SK-N-SH (cell line): ENCODE results near the gene CCL23. TPM values are rescaled to one million over a fixed set of nuclear protein-coding genes. Genes with fewer than 3 reads are reported as not detected.

ENCODE experiments used
- CTCF ChIA-PET: fragments of 300-600, 350-600 bp; formaldehyde crosslinking; extraction: SDS; loops from one replicate; lab custom pipeline; 2021; lab: Yijun Ruan, JAX
- POLR2A ChIA-PET: fragments of 350-600 bp; sonication (Branson Sonifier 250); formaldehyde crosslinking; extraction: SDS; loops from one replicate; lab custom pipeline; 2020; ENCODE audit warnings: antibody characterized with exemption, inconsistent platforms; lab: Yijun Ruan, JAX
- DNase-seq: peaks from one replicate; pipeline ENCODE4 v3.0.0; 2012
- H2AFZ ChIP-seq: fragments of 200-600 bp; sonication (generic); 2 replicates; pipeline ENCODE4 v1.8.1; 2016; ENCODE audit warnings: antibody characterized with exemption, mild to moderate bottlenecking, low read depth
- H3F3A ChIP-seq: fragments of 200-600 bp; sonication (generic); replicated peaks from 2 replicates; pipeline ENCODE3; 2016; ENCODE audit warnings: antibody characterized with exemption, mild to moderate bottlenecking; ENCODE audit not compliant: insufficient read depth
- H3K27ac ChIP-seq, 2 experiments: fragments of 200-500 bp in 1 of 2; fragments of 200-600 bp in 1 of 2; sonication (Bioruptor generic) in 1 of 2; sonication (generic), shearing (Covaris generic) in 1 of 2; 2 replicates each; pipeline versions ENCODE4 v1.5.1 to v1.6.1; 2014 to 2016; ENCODE audit warnings: low read depth in 2 of 2, inconsistent platforms in 1 of 2, low read length in 1 of 2, mild to moderate bottlenecking in 1 of 2, mixed read lengths in 1 of 2
- H3K27me3 ChIP-seq: fragments of 200-600 bp; sonication (generic), shearing (Covaris generic); 2 replicates; pipeline ENCODE4 v1.6.1; 2016; ENCODE audit warnings: mixed run types; ENCODE audit not compliant: insufficient read depth
- H3K36me3 ChIP-seq, 2 experiments: fragments of 200-500 bp in 1 of 2; fragments of 200-600 bp in 1 of 2; sonication (Bioruptor generic) in 1 of 2; sonication (generic) in 1 of 2; replicated peaks in 1 of 2; 2 replicates each; pipeline versions ENCODE3 to v1.5.1; 2014 to 2016; ENCODE audit warnings: low read length in 1 of 2, mild to moderate bottlenecking in 1 of 2; ENCODE audit not compliant: insufficient read depth in 2 of 2, control insufficient read depth in 1 of 2
- H3K4me1 ChIP-seq, 2 experiments: fragments of 200-500 bp in 1 of 2; fragments of 200-600 bp in 1 of 2; sonication (Bioruptor generic) in 1 of 2; sonication (generic), shearing (Covaris generic) in 1 of 2; 2 replicates each; pipeline versions ENCODE4 v1.5.1 to v1.6.1; 2014 to 2016; ENCODE audit warnings: low read depth in 1 of 2, low read length in 1 of 2, mixed run types in 1 of 2; ENCODE audit not compliant: insufficient read depth in 2 of 2, control insufficient read depth in 1 of 2
- H3K4me2 ChIP-seq: fragments of 200-600 bp; sonication (generic), shearing (Covaris generic); 2 replicates; pipeline ENCODE4 v1.6.1; 2017; ENCODE audit warnings: mixed run types
- H3K4me3 ChIP-seq, 2 experiments: fragments of 200-500 bp in 1 of 2; fragments of 200-600 bp in 1 of 2; sonication (Bioruptor generic) in 1 of 2; sonication (generic), shearing (Covaris generic) in 1 of 2; 2 replicates each; pipeline versions ENCODE4 v1.5.1 to v1.8.1; 2014 to 2016; ENCODE audit warnings: low read depth in 2 of 2, inconsistent platforms in 1 of 2, low read length in 1 of 2, mild to moderate bottlenecking in 1 of 2, mixed read lengths in 1 of 2, moderate library complexity in 1 of 2
- H3K79me2 ChIP-seq: fragments of 200-600 bp; sonication (generic); 2 replicates; pipeline ENCODE4 v1.8.1; 2017; ENCODE audit warnings: mild to moderate bottlenecking; ENCODE audit not compliant: insufficient read depth
- H3K9ac ChIP-seq: fragments of 200-600 bp; sonication (generic); 2 replicates; pipeline ENCODE4 v1.6.1; 2017; ENCODE audit warnings: mixed run types
- H3K9me2 ChIP-seq: fragments of 200-600 bp; sonication (generic); 2 replicates; pipeline ENCODE4 v1.6.1; 2017; ENCODE audit warnings: mixed run types
- H3K9me3 ChIP-seq: fragments of 200-600 bp; sonication (generic); 2 replicates; pipeline ENCODE4 v1.6.1; 2017; ENCODE audit warnings: mixed run types, mild to moderate bottlenecking, moderate library complexity
- H4K20me1 ChIP-seq: fragments of 200-600 bp; sonication (generic); 2 replicates; pipeline ENCODE4 v1.6.1; 2017; ENCODE audit warnings: mild to moderate bottlenecking, mixed run types; ENCODE audit not compliant: insufficient read depth
- EZH2phosphoT487 ChIP-seq: fragments of 200-600 bp; sonication (generic); IDR thresholded peaks from 2 replicates; pipeline ENCODE4 v1.6.1; 2017; ENCODE audit warnings: low read depth, mixed run types, mild to moderate bottlenecking, antibody characterized with exemption, moderate library complexity, borderline replicate concordance
- FOXJ3 ChIP-seq: sonication (generic); formaldehyde crosslinking; IDR thresholded peaks from 2 replicates; pipeline ENCODE4 v1.5.1; 2020; ENCODE audit warnings: mild to moderate bottlenecking, missing genetic modification reagents
- GABPA ChIP-seq: IDR thresholded peaks from 2 replicates; pipeline ENCODE4 v1.4.0; 2012; ENCODE audit warnings: low read depth, mild to moderate bottlenecking
- MEF2A ChIP-seq: IDR thresholded peaks from 2 replicates; pipeline ENCODE4 v1.4.0; 2012; ENCODE audit warnings: low read depth, borderline replicate concordance
- NRF1 ChIP-seq: IDR thresholded peaks from 2 replicates; pipeline ENCODE4 v1.6.1; 2012; ENCODE audit warnings: low read depth, mild to moderate bottlenecking, low read length
- POLR2AphosphoS5 ChIP-seq: IDR thresholded peaks from 2 replicates; pipeline ENCODE4 v1.6.1; 2012; ENCODE audit warnings: low read depth, low read length
- RAD21 ChIP-seq: IDR thresholded peaks from 2 replicates; pipeline ENCODE4 v1.6.1; 2012; ENCODE audit warnings: mild to moderate bottlenecking, low read length
- RFX5 ChIP-seq: IDR thresholded peaks from 2 replicates; pipeline ENCODE4 v1.6.1; 2012; ENCODE audit warnings: mild to moderate bottlenecking, improper control_type of control experiment, low read length
- RXRA ChIP-seq: IDR thresholded peaks from 2 replicates; pipeline ENCODE4 v1.4.0; 2012; ENCODE audit warnings: low read depth, mild to moderate bottlenecking, borderline replicate concordance
- TAF1 ChIP-seq: IDR thresholded peaks from 2 replicates; pipeline ENCODE4 v1.6.1; 2012; ENCODE audit warnings: low read depth, mild to moderate bottlenecking, low read length, moderate library complexity, borderline replicate concordance
- TCF12 ChIP-seq: IDR thresholded peaks from 2 replicates; pipeline ENCODE4 v1.4.0; 2012
- TEAD4 ChIP-seq: IDR thresholded peaks from 2 replicates; pipeline ENCODE4 v1.4.0; 2012; ENCODE audit warnings: mild to moderate bottlenecking, borderline replicate concordance; ENCODE audit not compliant: insufficient read depth
- WGBS: methylation state at CpG from one replicate; pipeline ENCODE4 v1.1.6; 2017; ENCODE audit warnings: low lambda C conversion rate; 5-methylcytosine and 5-hydroxymethylcytosine counted together
- polyA plus RNA-seq, 3 experiments: library from polyadenylated mRNA; depleted of rRNA; stranded (reverse); fragments of >200 nt; gene quantifications; 2 replicates each; pipeline ENCODE4 v1.2.3, GENCODE V29; 2012
- TF ChIP-seq, protein P1 (sequence below): fragments of 150-350 bp; IDR thresholded peaks from 2 replicates; pipeline ENCODE4 v1.6.1; 2017; ENCODE audit warnings: antibody characterized with exemption, low read length, low read depth, borderline replicate concordance
- TF ChIP-seq, protein P2 (sequence below): IDR thresholded peaks from 2 replicates; pipeline ENCODE4; 2012

Gene CCL23
- polyA plus RNA-seq, 1 of the 3 experiments (the other 2 are of a cell fraction) = not detected

DNA sequence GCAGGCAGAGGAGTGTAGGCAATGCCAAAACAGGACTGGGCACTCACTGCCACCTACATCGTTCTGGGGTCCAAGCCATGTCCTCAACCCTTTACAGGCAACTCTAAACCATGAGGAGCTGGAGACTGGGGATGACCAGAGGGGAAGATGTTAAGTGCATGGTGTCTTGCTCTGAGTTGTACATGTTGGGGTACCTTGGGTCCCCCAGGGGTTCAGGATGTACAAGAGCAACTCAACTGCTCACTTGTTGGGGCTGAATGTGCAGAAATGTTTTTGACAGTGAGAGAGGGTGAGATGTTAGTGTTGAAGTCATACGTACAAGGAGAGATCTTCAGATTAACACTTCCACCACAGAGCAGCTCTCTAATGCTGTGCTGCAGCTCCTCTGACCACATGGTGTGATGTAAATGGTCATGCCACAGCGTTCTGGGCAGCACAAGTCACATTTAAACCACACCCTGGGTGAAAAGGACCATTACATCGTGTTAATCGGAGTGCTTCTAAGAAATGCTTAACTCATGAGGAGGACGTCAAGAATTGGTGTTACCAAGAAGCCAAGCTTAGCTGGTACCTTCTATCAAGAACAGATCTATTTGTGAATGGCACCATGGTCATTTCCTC, 48.7 kb upstream of the CCL23 start (continued):
- TF ChIP-seq TEAD4 (no peak), EZH2phosphoT487 (no peak), TAF1 (no peak), NRF1 (no peak), RAD21 (no peak), MEF2A (no peak)
- TF ChIP-seq, protein P1, sequence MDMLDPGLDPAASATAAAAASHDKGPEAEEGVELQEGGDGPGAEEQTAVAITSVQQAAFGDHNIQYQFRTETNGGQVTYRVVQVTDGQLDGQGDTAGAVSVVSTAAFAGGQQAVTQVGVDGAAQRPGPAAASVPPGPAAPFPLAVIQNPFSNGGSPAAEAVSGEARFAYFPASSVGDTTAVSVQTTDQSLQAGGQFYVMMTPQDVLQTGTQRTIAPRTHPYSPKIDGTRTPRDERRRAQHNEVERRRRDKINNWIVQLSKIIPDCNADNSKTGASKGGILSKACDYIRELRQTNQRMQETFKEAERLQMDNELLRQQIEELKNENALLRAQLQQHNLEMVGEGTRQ = no peak
- TF ChIP-seq, protein P2, sequence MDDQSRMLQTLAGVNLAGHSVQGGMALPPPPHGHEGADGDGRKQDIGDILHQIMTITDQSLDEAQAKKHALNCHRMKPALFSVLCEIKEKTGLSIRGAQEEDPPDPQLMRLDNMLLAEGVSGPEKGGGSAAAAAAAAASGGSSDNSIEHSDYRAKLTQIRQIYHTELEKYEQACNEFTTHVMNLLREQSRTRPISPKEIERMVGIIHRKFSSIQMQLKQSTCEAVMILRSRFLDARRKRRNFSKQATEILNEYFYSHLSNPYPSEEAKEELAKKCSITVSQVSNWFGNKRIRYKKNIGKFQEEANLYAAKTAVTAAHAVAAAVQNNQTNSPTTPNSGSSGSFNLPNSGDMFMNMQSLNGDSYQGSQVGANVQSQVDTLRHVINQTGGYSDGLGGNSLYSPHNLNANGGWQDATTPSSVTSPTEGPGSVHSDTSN = no peak

DNA sequence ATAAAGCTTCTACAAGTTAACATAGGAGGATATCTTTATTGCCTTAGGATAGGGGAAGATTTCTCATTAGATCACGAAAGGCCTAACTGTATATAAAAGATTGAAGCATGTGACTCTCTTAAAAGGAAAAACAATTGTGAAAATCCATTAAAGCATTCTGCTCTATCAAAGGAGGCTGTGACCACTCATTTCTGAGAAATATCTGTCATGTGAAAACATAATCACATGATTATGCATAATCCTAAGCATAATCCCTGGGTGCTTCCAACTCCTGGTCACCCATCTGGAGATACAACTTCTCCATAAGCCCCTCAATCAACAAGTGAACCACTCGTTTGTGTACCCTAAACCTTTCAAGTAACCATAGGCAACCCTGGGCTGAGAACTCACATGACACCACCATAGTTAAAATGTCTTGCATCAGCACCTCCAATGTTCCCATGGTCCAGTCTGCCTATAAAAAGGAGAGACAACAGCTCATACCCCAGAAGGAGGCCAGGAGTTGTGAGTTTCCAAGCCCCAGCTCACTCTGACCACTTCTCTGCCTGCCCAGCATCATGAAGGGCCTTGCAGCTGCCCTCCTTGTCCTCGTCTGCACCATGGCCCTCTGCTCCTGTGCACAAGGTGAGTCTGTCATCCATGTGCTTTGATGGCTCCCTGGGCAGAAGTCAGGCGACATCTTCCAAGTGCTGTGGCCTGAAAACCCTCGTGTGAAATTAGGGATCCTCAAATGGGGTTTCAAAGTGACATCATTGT, 46.2 kb upstream of the CCL23 start, which contains the start of gene CCL18:
Gene CCL18 (plus strand): TSS at position 487 of the 756 bp plus-strand sequence. CDS start 71 bp downstream, at position 558.
- POLR2A ChIA-PET = no interaction called here
- Histone ChIP-seq H2AFZ (no peak within 1 kb of the TSS), H3K79me2 (no peaks in the 10 kb centered on the region), H3F3A (no peaks in the 10 kb centered on the region), H3K27ac (no peak within 1 kb of the TSS), H3K36me3 (no peaks in the 10 kb centered on the region), H3K4me2 (no peak within 1 kb of the TSS), H4K20me1 (no peaks in the 10 kb centered on the region), H3K9me2 (no peaks in the 10 kb centered on the region), H3K27me3 (no peaks in the 10 kb centered on the region; the same call in 1 of the 2 replicates), H3K4me3 (no peak within 1 kb of the TSS), H3K4me1 (no peaks in the 10 kb centered on the region), H3K9ac (no peak within 1 kb of the TSS), H3K9me3 (no peaks in the 10 kb centered on the region)
- TF ChIP-seq TCF12 = no peak
- TF ChIP-seq GABPA = no peak
- no peak for TF ChIP-seq MEF2A
- TF ChIP-seq POLR2AphosphoS5 = no peak
- no peak for TF ChIP-seq TEAD4
- TF ChIP-seq FOXJ3 (CRISPR knock-in tag) = no peak
- no peak for TF ChIP-seq RFX5
- TF ChIP-seq NRF1 = no peak
- no peak for TF ChIP-seq RXRA
- under 1% methylated on average over 4 of the region's 5 CpGs for WGBS
- DNase-seq = no peak
- CTCF ChIA-PET = no interaction called here
